Colon (tissue), 2 donors: ENCODE data around the gene ZFHX3.

Experiments used
- FAIRE-seq: peaks from 2 replicates; lab custom pipeline; 2012; peaks lifted over from hg19 to GRCh38; lab: Jason Lieb, UNC
- donor health status: control.
- donor health status: control.

Gene ZFHX3

GRCh38 chr16:72791786-72792185 is 256.1 kb downstream of the ZFHX3 start:
- FAIRE-seq = no peak

- no peak for FAIRE-seq
Observed at GRCh38 chr16:72789921-72790320, 258.0 kb downstream of the ZFHX3 start.

DNA sequence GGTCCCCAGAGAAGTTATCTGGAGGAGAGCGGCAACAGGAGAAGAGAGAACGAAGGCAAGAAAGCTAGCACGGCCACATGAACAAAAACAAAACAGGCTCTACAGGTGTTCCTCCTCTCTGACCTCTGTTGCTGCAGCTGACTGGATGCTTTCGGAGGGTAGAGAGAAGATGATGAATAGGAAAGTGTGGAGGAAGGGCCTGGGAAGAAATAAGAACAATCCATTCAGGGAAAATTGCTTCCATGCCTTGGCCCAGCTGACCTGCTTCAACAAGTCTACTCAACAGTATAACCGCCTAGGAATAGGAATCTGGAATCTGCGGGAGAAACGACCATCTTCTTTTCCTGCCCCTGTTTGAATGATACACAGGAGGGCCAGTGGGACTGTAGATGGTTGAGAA is 258.5 kb downstream of the ZFHX3 start:
- no peak for FAIRE-seq

- no peak for FAIRE-seq
Observed at GRCh38 chr16:72788269-72788809, 259.6 kb downstream of the ZFHX3 start.

GRCh38 chr16:72787514-72788268 is 260.2 kb downstream of the ZFHX3 start:
- FAIRE-seq = no peak

DNA sequence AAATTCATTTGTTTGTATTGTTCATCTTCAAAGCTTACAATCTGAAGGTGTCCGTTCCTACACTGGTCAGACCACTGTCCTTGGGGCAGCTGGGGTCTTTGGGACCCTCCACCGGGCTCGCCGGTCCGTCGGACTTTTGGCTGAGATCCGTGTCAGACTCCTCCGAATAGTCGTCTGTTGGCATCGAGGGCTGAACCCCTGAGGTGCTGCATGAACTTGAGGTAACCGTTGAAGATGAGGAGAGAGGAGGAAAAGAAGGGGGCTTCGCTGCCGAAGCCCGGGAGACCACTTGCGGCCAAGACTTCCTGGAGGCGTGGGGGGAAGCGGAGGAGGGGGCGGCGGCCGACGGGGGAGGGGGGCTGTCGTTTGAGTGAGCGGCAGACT is 260.8 kb downstream of the ZFHX3 start:
- no peak for FAIRE-seq

- no peak for FAIRE-seq
Observed at GRCh38 chr16:72786606-72787005, 261.3 kb downstream of the ZFHX3 start.

- FAIRE-seq = no peak
Observed at GRCh38 chr16:72785886-72786285, 262.0 kb downstream of the ZFHX3 start.

GRCh38 chr16:72785171-72785570 is 262.8 kb downstream of the ZFHX3 start:
- FAIRE-seq = no peak

DNA sequence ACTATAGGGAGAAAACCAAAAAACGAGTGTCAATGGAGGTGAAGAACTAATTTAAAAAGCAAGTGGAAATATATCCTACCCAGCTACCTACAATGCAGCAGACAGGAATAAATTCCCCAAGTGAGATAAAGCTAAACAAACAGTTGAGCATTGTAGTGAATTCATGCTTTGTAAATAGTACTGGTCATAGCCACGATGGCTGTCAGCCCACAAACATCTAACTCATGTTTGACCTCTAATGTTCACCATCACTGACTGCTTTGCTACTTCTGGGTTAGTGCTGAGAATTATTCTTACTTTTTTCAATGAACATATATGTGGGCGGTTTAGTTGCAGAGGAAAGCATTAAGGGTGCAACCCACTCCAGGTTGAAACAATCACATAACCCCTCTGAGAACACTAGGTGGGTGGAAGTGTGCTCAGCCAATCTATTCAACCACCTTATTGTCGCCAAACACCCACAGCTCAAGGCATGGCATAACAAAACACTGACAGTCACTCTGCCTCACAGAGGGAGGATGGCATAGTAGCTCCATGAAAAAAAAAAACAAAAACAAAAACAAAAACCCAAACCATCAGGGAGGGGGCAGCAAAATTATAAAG is 264.1 kb downstream of the ZFHX3 start:
- no peak for FAIRE-seq

DNA sequence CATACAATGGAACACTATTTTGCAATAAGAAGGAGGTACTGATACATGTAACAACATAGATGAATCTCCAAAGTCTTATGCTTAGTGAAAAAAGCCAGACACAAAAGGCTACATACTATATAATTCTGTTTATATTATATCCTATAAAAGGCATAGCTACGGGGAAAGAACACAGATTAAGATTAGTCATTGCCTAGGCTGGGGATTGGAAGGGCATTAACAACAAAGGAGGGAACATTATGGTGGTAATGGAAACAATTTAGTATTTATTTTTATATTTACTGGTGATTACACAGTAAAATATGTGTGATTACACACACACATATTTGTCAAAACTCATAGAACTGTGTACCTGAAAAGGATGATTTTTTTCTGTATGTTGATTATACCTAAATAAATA is 278.1 kb downstream of the ZFHX3 start:
- no peak for FAIRE-seq

- no peak for FAIRE-seq
Observed at GRCh38 chr16:72768591-72768990, 279.3 kb downstream of the ZFHX3 start.

GRCh38 chr16:72766506-72766905 is 281.4 kb downstream of the ZFHX3 start:
- FAIRE-seq = no peak

DNA sequence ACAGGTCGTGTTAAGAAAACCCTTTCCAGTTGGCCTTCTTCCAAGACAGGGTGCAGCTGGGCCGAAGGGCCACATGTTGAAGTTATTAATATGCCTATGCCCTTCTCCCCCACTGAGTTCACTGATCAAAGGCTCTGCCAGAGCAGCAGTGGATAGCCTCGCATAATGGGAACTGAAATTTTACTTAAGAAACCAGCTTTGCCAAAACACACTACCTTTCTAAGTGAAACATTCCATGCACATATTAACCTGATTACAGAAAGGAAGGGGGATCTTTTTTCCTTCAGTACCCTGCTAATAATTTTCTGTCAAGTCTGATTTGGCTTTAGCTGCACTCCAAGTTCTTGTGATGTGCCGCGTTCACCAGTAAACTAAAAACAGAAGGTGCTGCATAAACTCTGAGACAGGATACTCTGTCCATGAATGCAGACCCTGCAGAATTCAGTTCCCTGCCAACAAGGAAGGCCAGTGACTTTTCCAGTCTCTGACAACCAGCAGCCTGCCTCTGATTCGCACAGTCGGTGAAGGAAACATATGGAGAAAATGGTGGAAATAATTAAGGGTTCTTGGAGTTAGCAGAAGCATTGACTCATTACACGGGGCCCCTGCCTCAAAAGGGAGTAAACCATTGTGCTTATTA is 283.8 kb downstream of the ZFHX3 start:
- FAIRE-seq = no peak

DNA sequence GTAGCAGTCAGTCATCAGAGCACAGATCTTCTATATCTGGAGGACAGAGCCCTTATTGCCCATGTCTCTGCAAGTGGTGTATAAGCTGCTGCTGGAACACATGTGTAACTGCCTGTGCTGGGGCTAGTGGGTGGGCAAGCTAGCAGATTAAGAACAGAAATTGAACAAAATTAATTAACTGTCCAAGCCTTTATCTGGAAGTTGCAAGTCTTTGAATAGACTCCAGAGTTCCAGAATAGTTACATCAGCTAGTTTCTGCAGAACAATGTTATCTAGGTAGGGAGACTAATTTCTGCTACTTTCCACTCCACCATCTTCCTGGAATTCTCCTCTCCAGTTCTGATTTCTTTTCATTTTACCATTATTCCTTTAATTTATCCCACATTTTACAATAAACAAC is 287.3 kb downstream of the ZFHX3 start:
- FAIRE-seq = no peak

- no peak for FAIRE-seq
Observed at GRCh38 chr16:72753881-72754280, 294.0 kb downstream of the ZFHX3 start.

DNA sequence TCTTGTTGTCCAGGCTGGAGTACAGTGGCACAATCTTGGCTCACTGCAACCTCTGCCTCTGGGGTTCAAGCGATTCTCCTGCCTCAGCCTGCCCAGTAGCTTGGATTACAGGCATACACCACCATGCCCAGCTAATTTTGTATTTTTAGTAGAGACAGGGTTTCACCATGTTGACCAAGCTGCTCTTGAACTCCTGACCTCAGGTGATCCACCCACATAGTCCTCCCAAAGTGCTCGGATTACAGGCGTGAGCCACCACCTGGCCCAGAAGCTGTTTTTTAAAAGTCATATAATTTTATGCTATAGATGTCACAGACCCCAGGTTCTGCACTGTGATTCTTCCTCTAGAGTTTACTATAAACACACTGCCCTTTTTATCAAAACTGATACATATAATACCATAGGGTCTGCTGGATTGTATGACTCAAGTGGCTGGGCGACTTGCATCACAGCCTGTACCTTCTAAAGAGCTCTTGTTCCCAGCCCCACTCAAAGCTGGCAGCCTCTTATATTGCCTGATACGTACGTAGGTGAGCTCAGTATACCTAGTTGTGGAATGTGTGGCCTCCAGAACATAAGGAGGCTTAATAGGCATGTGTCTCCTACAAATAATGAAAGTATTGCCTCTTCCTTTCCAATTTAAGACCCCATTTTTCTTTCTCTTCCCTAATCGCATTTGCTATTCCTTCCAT is 295.8 kb downstream of the ZFHX3 start:
- no peak for FAIRE-seq

GRCh38 chr16:72751076-72751475 is 296.9 kb downstream of the ZFHX3 start:
- no peak for FAIRE-seq

DNA sequence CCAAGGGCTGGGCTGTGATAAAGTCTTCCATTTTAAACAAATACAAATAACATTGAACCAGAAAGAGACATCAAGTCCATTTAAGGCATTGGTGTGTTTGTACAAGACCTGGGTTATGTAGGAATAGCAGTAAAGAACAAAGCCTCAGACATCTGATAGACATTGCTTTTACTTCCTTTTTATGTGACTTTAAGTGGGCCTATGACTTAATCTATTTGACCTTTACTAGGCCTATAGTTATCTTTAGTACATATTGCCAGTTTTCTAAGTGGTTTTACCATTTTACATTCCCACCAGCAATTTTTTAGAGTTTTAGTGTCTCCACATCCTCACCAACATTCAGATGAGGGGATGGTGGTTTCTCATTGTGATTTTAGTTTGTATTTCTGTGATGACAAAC is 298.8 kb downstream of the ZFHX3 start:
- FAIRE-seq = no peak

DNA sequence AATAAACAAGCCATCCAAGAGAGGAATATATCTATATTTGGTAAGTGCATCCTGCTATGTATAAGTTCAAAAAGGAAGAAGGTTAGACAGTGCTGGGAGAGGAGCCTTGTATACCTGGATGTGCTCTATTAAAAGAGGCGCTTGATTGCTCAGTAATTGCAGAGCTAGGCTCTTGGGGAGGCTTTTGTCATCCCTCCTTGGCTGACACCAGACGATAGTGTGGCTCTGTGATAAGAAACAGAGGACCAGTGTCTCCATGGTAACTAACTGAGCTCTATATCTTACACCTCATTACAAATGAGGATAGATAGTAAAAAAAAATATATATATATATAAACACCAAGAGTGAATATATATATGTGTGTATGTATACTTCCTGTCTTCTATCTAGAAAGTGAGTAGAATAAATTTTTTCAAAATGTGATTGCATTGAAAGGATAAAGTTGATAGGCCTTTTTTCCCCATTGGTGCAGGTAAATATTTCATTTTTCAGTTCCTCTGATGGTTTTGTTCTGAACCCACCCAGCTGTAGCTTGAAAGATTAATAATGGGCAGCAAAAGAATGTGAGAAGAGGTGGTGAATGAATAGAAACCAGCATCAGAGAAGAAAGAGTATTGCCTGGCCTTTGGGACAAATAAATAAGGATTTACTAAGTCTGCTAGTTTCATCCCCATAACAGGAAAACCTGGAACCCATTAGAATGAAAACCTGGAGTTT is 303.7 kb downstream of the ZFHX3 start:
- no peak for FAIRE-seq

- FAIRE-seq = no peak
Observed at GRCh38 chr16:72743011-72743761, 304.7 kb downstream of the ZFHX3 start.
